ENCODE data around the gene HOXA4. TPM values are rescaled to one million over a fixed set of nuclear protein-coding genes. Genes with fewer than 3 reads are reported as not detected.

Gene HOXA4
- total and polyA plus RNA-seq, 2 experiments from 2014 or later: not detected

- Histone ChIP-seq H3K4me3 (no peak overlapping the region), H3K36me3 (ENCODE audit: insufficient read depth) (no peaks in the 10 kb centered on the region), H3F3A (replicated peaks; ENCODE audit: low read depth) (peaks cover 62% of the 10 kb centered on the region), H3K27ac (ENCODE audit: low read depth) (no peak overlapping the region), H3K4me1 (ENCODE audit: insufficient read depth) (peaks cover 14% of the 10 kb centered on the region; the same call in 1 of the 2 replicates), H2AFZ (no peak overlapping the region), H3K27me3 (ENCODE audit: insufficient read depth) (peaks cover 100% of the 10 kb centered on the region), H3K9me2 (ENCODE audit: insufficient read depth) (no peaks in the 10 kb centered on the region), H3K4me2 (no peak overlapping the region), H3K79me2 (replicated peaks; ENCODE audit: insufficient read depth) (no peaks in the 10 kb centered on the region), H4K20me1 (replicated peaks; ENCODE audit: insufficient read depth) (peaks cover 73% of the 10 kb centered on the region)
- peak; percentile 31 for DNase-seq (ENCODE audit: low spot score)
- H3K4me3 Mint-ChIP-seq: no peak overlapping the region
- TF ChIP-seq ZNF114 (CRISPR knock-in tag; IDR thresholded peaks at IDR 0.05): no peak
- TF ChIP-seq CREB1 (CRISPR knock-in tag; IDR thresholded peaks at IDR 0.05; ENCODE audit: low read depth): no peak
- TF ChIP-seq EZH2 (IDR thresholded peaks at IDR 0.05; ENCODE audit: low read depth, unreplicated experiment): peak; percentile 62
- TF ChIP-seq, protein P1, sequence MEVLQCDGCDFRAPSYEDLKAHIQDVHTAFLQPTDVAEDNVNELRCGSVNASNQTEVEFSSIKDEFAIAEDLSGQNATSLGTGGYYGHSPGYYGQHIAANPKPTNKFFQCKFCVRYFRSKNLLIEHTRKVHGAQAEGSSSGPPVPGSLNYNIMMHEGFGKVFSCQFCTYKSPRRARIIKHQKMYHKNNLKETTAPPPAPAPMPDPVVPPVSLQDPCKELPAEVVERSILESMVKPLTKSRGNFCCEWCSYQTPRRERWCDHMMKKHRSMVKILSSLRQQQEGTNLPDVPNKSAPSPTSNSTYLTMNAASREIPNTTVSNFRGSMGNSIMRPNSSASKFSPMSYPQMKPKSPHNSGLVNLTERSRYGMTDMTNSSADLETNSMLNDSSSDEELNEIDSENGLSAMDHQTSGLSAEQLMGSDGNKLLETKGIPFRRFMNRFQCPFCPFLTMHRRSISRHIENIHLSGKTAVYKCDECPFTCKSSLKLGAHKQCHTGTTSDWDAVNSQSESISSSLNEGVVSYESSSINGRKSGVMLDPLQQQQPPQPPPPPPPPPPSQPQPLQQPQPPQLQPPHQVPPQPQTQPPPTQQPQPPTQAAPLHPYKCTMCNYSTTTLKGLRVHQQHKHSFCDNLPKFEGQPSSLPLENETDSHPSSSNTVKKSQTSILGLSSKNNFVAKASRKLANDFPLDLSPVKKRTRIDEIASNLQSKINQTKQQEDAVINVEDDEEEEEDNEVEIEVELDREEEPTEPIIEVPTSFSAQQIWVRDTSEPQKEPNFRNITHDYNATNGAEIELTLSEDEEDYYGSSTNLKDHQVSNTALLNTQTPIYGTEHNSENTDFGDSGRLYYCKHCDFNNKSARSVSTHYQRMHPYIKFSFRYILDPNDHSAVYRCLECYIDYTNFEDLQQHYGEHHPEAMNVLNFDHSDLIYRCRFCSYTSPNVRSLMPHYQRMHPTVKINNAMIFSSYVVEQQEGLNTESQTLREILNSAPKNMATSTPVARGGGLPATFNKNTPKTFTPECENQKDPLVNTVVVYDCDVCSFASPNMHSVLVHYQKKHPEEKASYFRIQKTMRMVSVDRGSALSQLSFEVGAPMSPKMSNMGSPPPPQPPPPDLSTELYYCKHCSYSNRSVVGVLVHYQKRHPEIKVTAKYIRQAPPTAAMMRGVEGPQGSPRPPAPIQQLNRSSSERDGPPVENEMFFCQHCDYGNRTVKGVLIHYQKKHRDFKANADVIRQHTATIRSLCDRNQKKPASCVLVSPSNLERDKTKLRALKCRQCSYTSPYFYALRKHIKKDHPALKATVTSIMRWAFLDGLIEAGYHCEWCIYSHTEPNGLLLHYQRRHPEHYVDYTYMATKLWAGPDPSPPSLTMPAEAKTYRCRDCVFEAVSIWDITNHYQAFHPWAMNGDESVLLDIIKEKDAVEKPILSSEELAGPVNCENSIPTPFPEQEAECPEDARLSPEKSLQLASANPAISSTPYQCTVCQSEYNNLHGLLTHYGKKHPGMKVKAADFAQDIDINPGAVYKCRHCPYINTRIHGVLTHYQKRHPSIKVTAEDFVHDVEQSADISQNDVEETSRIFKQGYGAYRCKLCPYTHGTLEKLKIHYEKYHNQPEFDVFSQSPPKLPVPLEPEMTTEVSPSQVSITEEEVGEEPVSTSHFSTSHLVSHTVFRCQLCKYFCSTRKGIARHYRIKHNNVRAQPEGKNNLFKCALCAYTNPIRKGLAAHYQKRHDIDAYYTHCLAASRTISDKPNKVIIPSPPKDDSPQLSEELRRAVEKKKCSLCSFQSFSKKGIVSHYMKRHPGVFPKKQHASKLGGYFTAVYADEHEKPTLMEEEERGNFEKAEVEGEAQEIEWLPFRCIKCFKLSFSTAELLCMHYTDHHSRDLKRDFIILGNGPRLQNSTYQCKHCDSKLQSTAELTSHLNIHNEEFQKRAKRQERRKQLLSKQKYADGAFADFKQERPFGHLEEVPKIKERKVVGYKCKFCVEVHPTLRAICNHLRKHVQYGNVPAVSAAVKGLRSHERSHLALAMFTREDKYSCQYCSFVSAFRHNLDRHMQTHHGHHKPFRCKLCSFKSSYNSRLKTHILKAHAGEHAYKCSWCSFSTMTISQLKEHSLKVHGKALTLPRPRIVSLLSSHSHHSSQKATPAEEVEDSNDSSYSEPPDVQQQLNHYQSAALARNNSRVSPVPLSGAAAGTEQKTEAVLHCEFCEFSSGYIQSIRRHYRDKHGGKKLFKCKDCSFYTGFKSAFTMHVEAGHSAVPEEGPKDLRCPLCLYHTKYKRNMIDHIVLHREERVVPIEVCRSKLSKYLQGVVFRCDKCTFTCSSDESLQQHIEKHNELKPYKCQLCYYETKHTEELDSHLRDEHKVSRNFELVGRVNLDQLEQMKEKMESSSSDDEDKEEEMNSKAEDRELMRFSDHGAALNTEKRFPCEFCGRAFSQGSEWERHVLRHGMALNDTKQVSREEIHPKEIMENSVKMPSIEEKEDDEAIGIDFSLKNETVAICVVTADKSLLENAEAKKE (CRISPR knock-in tag; IDR thresholded peaks at IDR 0.05): no peak
- no peak for TF ChIP-seq NANOG (IDR thresholded peaks at IDR 0.05; ENCODE audit: borderline replicate concordance)
- TF ChIP-seq REST (IDR thresholded peaks at IDR 0.05; ENCODE audit: unreplicated experiment): no peak
- peaks cover 16% of the 10 kb centered on the region for H3K4me1 Mint-ChIP-seq
- no peaks in the 10 kb centered on the region for H3K36me3 Mint-ChIP-seq (ENCODE audit: low read depth)
- H3K9me3 Mint-ChIP-seq: peaks cover 6% of the 10 kb centered on the region; the same call in 1 of the 3 replicates
- ATAC-seq: peak; percentile 53
- peaks cover 100% of the 10 kb centered on the region for H3K27me3 Mint-ChIP-seq (ENCODE audit: insufficient read depth, low read depth, poor library complexity)
- no peak overlapping the region for H3K27ac Mint-ChIP-seq
These were observed 7.0 kb downstream of the HOXA4 start for GRCh38 chr7:27123477-27124053.

All from GM23338 (cell line).